GM12875 (cell line): ENCODE results near the gene PDSS1.

Experiments used
- H3K4me3 ChIP-seq: one replicate; pipeline ENCODE4 v1.5.1; 2011; ENCODE audit warnings: low read depth, low read length, control low read depth
- TF ChIP-seq, protein P1 (sequence below): IDR thresholded peaks from 2 replicates; pipeline ENCODE4 v1.5.1; 2011; ENCODE audit warnings: low read depth, mild to moderate bottlenecking, control low read depth, inconsistent platforms, low read length, moderate library complexity, borderline replicate concordance; ENCODE audit not compliant: insufficient read depth

The PDSS1 gene

DNA sequence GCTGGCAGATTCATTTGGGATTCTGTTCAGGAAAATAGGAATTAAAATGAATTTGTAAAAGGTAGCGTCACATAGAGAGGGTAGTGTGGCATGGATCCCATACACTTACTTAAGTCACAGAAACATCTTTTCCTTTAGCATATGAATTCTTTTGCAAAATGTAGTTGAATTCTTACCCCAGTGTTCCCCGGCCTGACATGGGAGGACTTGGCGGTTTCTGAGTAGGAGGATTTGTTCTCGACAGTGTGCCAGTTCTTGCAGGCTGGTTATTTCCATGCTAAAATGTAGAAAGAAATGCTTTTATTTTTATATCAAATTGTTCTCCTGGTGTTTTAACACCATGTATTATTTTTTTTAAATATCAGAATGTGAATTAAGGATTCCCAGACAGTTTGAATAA lies 72.6 kb downstream of the PDSS1 start:
- TF ChIP-seq, protein P1, sequence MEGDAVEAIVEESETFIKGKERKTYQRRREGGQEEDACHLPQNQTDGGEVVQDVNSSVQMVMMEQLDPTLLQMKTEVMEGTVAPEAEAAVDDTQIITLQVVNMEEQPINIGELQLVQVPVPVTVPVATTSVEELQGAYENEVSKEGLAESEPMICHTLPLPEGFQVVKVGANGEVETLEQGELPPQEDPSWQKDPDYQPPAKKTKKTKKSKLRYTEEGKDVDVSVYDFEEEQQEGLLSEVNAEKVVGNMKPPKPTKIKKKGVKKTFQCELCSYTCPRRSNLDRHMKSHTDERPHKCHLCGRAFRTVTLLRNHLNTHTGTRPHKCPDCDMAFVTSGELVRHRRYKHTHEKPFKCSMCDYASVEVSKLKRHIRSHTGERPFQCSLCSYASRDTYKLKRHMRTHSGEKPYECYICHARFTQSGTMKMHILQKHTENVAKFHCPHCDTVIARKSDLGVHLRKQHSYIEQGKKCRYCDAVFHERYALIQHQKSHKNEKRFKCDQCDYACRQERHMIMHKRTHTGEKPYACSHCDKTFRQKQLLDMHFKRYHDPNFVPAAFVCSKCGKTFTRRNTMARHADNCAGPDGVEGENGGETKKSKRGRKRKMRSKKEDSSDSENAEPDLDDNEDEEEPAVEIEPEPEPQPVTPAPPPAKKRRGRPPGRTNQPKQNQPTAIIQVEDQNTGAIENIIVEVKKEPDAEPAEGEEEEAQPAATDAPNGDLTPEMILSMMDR: no peak
- no peak overlapping the region for H3K4me3 ChIP-seq

DNA sequence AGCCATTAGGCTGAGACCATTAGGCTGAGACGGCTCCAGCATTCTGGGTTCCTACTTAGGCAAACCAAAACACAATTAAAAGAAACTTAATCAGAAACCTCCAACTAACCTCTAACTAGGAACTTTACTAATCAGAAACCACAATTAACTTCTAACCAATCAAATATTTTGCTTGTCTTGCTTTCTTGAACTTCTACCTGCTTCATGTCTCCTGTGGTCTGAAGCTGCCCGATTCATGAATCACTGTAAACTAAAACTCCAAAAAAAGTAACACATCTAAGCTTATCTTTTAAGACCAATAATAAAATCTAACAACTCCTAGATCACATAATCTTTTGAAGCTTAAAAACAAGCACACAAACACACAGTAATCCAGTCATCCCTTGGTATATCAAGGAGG lies 76.1 kb downstream of the PDSS1 start:
- TF ChIP-seq, protein P1: no peak

DNA sequence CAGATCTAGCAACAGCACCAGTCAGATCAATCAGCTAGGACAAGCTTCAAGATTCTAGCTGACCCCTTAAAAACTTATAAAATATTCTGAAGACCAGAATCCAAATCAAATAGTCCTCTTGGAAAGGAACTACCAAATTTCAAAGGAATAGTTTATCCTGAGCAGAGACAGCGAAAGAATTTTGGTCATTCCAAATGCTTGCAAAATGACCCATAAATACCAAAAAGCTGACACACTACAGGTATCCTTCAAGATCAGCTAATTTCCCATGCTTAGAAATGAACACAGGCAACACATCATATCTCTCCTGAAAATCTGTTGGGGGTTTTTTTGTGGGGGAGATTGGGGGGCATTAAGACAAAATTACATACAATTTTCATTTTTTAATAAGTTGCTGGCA lies 78.8 kb downstream of the PDSS1 start:
- no peak overlapping the region for H3K4me3 ChIP-seq
- TF ChIP-seq, protein P1: no peak

More for the DNA sequence above, 76.1 kb downstream of the PDSS1 start:
- no peak overlapping the region for H3K4me3 ChIP-seq

DNA sequence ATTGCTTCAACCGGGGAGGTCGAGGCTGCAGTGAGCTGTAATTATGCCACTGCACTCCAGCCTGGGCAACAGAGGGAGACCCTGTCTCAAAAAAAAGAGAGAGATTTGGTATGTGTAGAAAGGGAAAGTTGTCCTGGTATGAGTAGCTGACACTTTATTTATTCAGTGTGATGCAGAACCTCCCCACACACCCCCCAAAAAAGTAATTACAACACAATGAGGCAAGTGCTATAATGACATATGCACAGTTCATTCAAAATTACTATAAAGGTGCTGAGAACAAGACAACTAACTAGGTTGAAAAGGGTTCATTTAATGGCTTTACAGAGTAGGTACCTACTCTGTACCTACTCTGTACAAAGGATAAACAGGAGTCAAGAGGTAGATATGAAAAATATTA lies 80.2 kb downstream of the PDSS1 start:
- TF ChIP-seq, protein P1: no peak
- no peak overlapping the region for H3K4me3 ChIP-seq

DNA sequence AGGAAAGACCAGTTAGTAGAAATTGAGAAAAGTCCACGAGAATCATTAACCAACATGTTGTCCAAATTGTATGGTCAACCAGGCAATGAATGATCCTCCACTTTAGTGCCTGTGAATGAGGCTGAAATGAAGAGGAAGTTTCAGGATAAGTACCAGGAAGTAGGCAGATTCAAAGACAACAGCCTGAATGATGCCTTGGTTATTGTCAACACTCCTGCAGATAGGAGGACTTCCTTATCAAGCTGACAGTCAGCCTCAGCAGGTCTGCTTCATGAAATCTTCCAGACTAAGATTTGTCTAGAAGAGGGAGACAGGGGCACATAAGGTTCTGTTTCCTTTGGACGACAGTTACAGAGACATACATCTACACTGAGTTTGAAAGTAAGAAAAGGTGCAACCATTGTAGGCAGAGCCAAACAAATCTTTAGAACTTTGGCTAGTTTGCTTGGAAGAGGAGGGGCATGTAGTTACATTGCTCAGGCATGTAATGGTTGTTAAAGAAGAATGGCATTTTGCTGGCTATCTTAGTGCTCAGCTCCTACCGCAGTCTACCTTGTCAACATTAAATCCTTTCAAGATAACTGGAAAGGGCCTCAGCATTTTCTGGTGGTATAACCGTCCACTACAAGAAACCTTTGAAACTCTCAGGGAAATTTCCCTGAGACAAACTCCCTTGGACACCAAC lies 81.8 kb downstream of the PDSS1 start:
- H3K4me3 ChIP-seq: no peak overlapping the region
- TF ChIP-seq, protein P1: no peak

DNA sequence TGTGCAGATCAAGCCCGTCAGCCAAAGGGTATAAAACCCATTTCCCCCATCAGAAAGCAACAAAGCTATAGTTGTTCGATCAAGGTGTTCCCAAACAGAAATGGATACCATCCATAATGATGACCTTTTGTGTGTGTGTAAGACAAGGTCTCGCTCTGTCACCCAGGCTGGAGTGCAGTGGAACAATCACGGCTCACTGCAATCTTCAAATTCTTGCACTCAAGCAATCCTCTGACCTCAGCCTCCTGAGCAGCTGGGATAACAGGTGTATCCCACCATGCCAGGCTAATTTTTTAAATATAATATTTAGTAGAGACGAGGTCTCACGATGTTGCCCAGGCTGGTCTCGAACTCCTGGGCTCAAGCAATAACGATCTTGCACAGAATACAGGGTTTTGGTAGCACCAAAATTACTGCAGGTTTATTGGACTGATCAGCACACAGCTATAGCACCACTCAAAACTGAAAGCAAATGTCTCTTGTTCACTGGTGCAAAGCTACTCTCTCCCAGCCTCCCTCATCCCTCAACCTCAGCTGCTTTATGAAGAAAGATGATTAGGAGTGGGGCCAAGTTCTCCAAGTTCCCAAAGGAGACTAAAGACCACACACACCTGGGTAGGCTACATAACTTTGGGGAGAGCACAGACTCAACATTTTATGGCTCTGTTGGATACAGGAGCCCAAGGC lies 82.7 kb downstream of the PDSS1 start:
- H3K4me3 ChIP-seq: no peak overlapping the region
- TF ChIP-seq, protein P1: no peak

DNA sequence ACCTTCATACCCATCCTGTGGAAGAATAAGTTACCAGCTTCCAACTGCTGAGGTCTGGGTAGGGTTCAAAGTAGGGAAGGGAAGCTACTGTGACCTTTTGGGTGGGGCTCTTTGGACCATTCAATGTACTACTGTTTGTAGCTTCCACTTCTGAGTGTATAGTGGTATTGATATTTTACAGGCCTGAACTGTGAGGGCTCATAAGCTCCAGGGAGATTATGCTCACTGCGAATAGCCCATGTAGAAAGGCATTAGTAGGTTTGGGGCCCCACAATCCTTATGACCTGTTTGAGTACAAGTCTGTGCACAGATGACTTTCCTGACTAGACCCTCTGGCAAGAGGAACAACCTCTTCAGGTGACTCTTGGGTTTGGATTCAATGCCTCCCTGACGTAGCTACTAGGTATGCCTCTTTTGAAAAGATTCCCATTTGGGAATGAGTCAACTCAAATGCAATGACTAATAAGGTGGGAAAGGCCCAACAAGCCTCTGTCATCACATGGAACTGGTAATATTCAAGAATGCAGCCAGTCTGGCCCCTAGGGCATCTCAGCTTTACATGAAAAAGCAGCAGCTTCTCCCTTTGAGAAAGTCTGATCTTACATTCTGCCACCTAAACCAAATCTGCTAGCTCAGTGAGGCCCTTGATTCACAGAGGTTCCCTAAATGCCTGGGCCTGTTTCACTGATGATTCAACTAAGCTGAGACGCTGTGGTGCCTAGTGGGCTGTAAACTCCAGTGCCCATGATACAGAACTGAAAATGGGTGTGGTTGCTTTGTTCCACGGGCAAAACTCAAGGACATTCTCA lies 83.5 kb downstream of the PDSS1 start:
- no peak overlapping the region for H3K4me3 ChIP-seq
- TF ChIP-seq, protein P1: no peak
